UCSD-AML1 (cell line): ENCODE results near the gene NDUFV3.
"Not testable (repeated sequence)": the region's sequence is repeated elsewhere in the genome, so short reads cannot be mapped to it uniquely, and the experiment has no call there.

Experiments used
- DNase-seq: peaks from one replicate; lab custom pipeline; 2025; ENCODE audit not compliant: unreplicated experiment; lab: John Stamatoyannopoulos, UW

Gene NDUFV3

GRCh38 chr21:42855937-42856335 lies 37.2 kb upstream of the NDUFV3 start:
- no peak for DNase-seq

- DNase-seq: no peak
Observed at GRCh38 chr21:42857216-42857615, 35.9 kb upstream of the NDUFV3 start.

GRCh38 chr21:42858185-42858847 lies 34.8 kb upstream of the NDUFV3 start:
- no peak for DNase-seq

GRCh38 chr21:42858957-42859890 lies 33.9 kb upstream of the NDUFV3 start:
- no peak for DNase-seq

GRCh38 chr21:42859891-42860230 lies 33.2 kb upstream of the NDUFV3 start:
- no peak for DNase-seq

GRCh38 chr21:42860345-42860744 lies 32.8 kb upstream of the NDUFV3 start:
- DNase-seq: no peak

GRCh38 chr21:42861311-42861847 lies 31.7 kb upstream of the NDUFV3 start:
- DNase-seq: no peak

- no peak for DNase-seq
Observed at GRCh38 chr21:42861848-42862400, 31.2 kb upstream of the NDUFV3 start.

GRCh38 chr21:42862774-42863503 lies 30.2 kb upstream of the NDUFV3 start:
- DNase-seq: no peak

- no peak for DNase-seq
Observed at GRCh38 chr21:42863504-42863870, 29.6 kb upstream of the NDUFV3 start.

GRCh38 chr21:42864286-42864685 lies 28.8 kb upstream of the NDUFV3 start:
- DNase-seq: no peak

- DNase-seq: no peak
Observed at GRCh38 chr21:42864815-42865775, 28.0 kb upstream of the NDUFV3 start.

GRCh38 chr21:42865776-42866160 lies 27.3 kb upstream of the NDUFV3 start:
- no peak for DNase-seq

GRCh38 chr21:42868196-42868595 lies 24.9 kb upstream of the NDUFV3 start:
- DNase-seq: no peak

GRCh38 chr21:42873096-42873495 lies 20.0 kb upstream of the NDUFV3 start:
- DNase-seq: no peak

- not testable (repeated sequence) for DNase-seq
Observed at GRCh38 chr21:42875811-42876210, 17.3 kb upstream of the NDUFV3 start.

- DNase-seq: no peak
Observed at GRCh38 chr21:42878678-42878992, 14.5 kb upstream of the NDUFV3 start.

GRCh38 chr21:42878993-42879787 lies 13.9 kb upstream of the NDUFV3 start, which contains the start of gene WDR4:
TSS of gene WDR4 (minus strand) at chr21:42879539. CDS start at chr21:42879495, 44 bp downstream.
- DNase-seq: peak; percentile 98

GRCh38 chr21:42880352-42880751 lies 12.8 kb upstream of the NDUFV3 start:
- no peak for DNase-seq
